Liver (tissue), 9 donors: ENCODE measurements around the gene ACAN. TPM values are rescaled to one million over a fixed set of nuclear protein-coding genes. Genes with fewer than 3 reads are reported as not detected.

Source experiments
- DNase-seq: peaks from one replicate; pipeline ENCODE4 v3.0.0-alpha.2; 2017; ENCODE audit warnings: low spot score
- H3K27ac ChIP-seq, 2 donors: one replicate each; pipeline ENCODE4 v1.7.0; 2013; ENCODE audit warnings: inconsistent platforms in 2 of 2, low read length in 2 of 2, control low read depth in 1 of 2, low read depth in 1 of 2, mild to moderate bottlenecking in 1 of 2
- H3K27me3 ChIP-seq, 4 donors: one replicate each; pipeline versions ENCODE4 v1.6.1 to v1.7.0; 2013; ENCODE audit warnings: low read length in 3 of 4, inconsistent platforms in 1 of 4, mild to moderate bottlenecking in 1 of 4, moderate library complexity in 1 of 4; ENCODE audit not compliant: control insufficient read depth in 4 of 4, insufficient read depth in 4 of 4
- H3K36me3 ChIP-seq, 4 donors: one replicate each; pipeline versions ENCODE4 v1.6.1 to v1.7.0; 2013; ENCODE audit warnings: low read length in 3 of 4, mild to moderate bottlenecking in 3 of 4, low read depth in 1 of 4, moderate library complexity in 1 of 4; ENCODE audit not compliant: control insufficient read depth in 4 of 4, insufficient read depth in 3 of 4
- H3K4me1 ChIP-seq, 4 donors: one replicate each; pipeline versions ENCODE4 v1.6.1 to v1.7.0; 2013; ENCODE audit warnings: low read length in 3 of 4, mild to moderate bottlenecking in 3 of 4, moderate library complexity in 1 of 4; ENCODE audit not compliant: control insufficient read depth in 4 of 4, insufficient read depth in 4 of 4
- H3K4me3 ChIP-seq, 3 donors: one replicate each; pipeline versions ENCODE4 v1.6.1 to v1.7.0; 2013; ENCODE audit warnings: low read length in 3 of 3, control low read depth in 1 of 3, low read depth in 1 of 3, mild to moderate bottlenecking in 1 of 3
- H3K9ac ChIP-seq, 2 donors: one replicate each; pipeline ENCODE4 v1.7.0; 2013; ENCODE audit warnings: low read length in 2 of 2, mild to moderate bottlenecking in 2 of 2, moderate library complexity in 2 of 2, control low read depth in 1 of 2, low read depth in 1 of 2
- H3K9me3 ChIP-seq, 4 donors: one replicate each; pipeline versions ENCODE4 v1.6.1 to v1.7.0; 2013; ENCODE audit warnings: low read length in 3 of 4; ENCODE audit not compliant: control insufficient read depth in 4 of 4
- ATF3 ChIP-seq: IDR thresholded peaks from 2 replicates; pipeline ENCODE4 v1.6.1; 2016; ENCODE audit warnings: antibody characterized with exemption
- EGR1 ChIP-seq, 2 donors: IDR thresholded peaks; 2 replicates each; pipeline ENCODE4 v1.6.1; 2016 to 2018; ENCODE audit warnings: antibody characterized with exemption in 2 of 2, low read depth in 2 of 2
- FOXA1 ChIP-seq: IDR thresholded peaks from 2 replicates; pipeline ENCODE4 v1.6.1; 2016; ENCODE audit warnings: antibody characterized with exemption
- FOXA2 ChIP-seq: IDR thresholded peaks from 2 replicates; pipeline ENCODE4 v1.6.1; 2016; ENCODE audit warnings: antibody characterized with exemption
- HNF4A ChIP-seq, 2 donors: conservative IDR thresholded peaks; 2 replicates each; pipeline ENCODE4 v1.6.1; 2016; ENCODE audit warnings: antibody characterized with exemption in 2 of 2, mild to moderate bottlenecking in 2 of 2
- HNF4G ChIP-seq: IDR thresholded peaks from 2 replicates; pipeline ENCODE4 v1.6.1; 2016; ENCODE audit warnings: antibody characterized with exemption
- JUND ChIP-seq, 2 donors: IDR thresholded peaks; 2 replicates each; pipeline ENCODE4 v1.6.1; 2016; ENCODE audit warnings: antibody characterized with exemption in 2 of 2
- MAX ChIP-seq: IDR thresholded peaks from 2 replicates; pipeline ENCODE4 v1.6.1; 2016; ENCODE audit warnings: antibody characterized with exemption
- NR2F2 ChIP-seq: IDR thresholded peaks from 2 replicates; pipeline ENCODE4 v1.6.1; 2016; ENCODE audit warnings: antibody characterized with exemption
- RAD21 ChIP-seq, 2 donors: IDR thresholded peaks; 2 replicates each; pipeline ENCODE4 v1.6.1; 2016; ENCODE audit warnings: antibody characterized with exemption in 2 of 2, mild to moderate bottlenecking in 2 of 2
- SP1 ChIP-seq: IDR thresholded peaks from 2 replicates; pipeline ENCODE4 v1.6.1; 2018; ENCODE audit warnings: antibody characterized with exemption, mild to moderate bottlenecking
- TAF1 ChIP-seq: conservative IDR thresholded peaks from 2 replicates; pipeline ENCODE4 v1.6.1; 2016; ENCODE audit warnings: antibody characterized with exemption, mild to moderate bottlenecking
- YY1 ChIP-seq: IDR thresholded peaks from 2 replicates; pipeline ENCODE4 v1.6.1; 2016; ENCODE audit warnings: antibody characterized with exemption, mild to moderate bottlenecking
- ZBTB33 ChIP-seq: IDR thresholded peaks from 2 replicates; pipeline ENCODE4 v1.6.1; 2016; ENCODE audit warnings: antibody characterized with exemption
- WGBS: extraction: QIAGEN DNeasy Blood & Tissue Kit; methylation state at CpG from one replicate; pipeline ENCODE4 v1.1.7; 2013; 5-methylcytosine and 5-hydroxymethylcytosine counted together
- polyA plus RNA-seq, 2 donors: library from polyadenylated mRNA; stranded (reverse) in 1 of 2; unstranded in 1 of 2; fragments of 200-250 nt in 1 of 2; fragments of >200 nt in 1 of 2; fragmentation: Nextera tagmentation in 1 of 2; extraction: Ambion mirVana in 1 of 2; gene quantifications; one replicate each; pipeline versions ENCODE4 v1.2.1 to v1.2.3, GENCODE V29; 2013 to 2015
- total RNA-seq, 2 donors: library from RNA; depleted of rRNA; stranded (reverse); fragments of >200 nt; gene quantifications; one replicate each; pipeline ENCODE4 v1.2.3, GENCODE V29; 2014
- TF ChIP-seq, protein P1 (sequence below): IDR thresholded peaks from 2 replicates; pipeline ENCODE4 v1.6.1; 2016; ENCODE audit warnings: antibody characterized with exemption, mild to moderate bottlenecking
- TF ChIP-seq, protein P2 (sequence below): fragments of 150-350 bp; IDR thresholded peaks from 2 replicates; pipeline ENCODE4 v1.5.1; 2017; ENCODE audit warnings: improper control_type of control experiment, low read depth, low read length; ENCODE audit not compliant: missing input control
- donor health status: healthy.
- donor health status: healthy.
- donor health status: healthy.
- donor health status: healthy.
- donor health status: healthy.

ACAN gene
- total and polyA plus RNA-seq, 4 donors = under 0.01 to 0.05 (median under 0.01) TPM; not detected in 1

DNA sequence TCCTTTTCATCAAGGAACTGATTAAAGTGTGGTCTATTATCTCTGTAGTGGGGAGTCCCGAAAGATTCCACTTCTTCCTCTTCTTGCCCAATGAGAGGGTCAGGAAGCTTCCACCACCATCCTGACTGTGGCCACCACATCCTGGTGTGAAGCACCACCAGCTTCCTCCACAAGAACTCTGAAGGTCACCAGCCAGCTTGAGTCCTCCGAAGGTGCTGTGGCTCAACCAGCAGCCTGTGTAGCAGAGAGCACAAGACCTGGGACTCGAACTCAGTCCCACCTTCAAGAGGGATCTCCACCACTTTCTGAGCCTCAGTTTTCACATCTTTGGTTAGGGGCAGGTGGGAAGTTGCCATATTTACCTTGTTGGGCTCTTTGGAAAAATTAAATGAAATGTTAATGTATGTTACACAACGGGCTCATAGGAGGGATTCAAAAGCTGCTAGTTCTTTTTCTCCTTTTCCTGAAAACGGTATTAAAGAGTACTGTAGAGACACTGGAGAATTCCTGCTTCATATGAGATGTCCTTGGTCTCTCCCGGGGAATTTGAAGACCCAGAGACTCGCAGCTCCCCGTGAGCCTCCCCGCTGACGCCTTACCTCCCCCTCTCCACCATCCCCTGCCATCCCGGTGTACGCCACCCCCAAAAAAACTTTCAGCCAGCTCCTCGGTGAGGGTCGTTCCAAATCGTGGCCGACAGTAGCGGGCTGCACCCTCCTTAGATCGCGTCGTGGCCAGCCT lies 816 bp upstream of the ACAN start (continued):
- TF ChIP-seq ATF3 (no peak), EGR1 (IDR thresholded peaks at IDR 0.05; ENCODE audit: low read depth in 2 of 2) (no peak), ZBTB33 (no peak), SP1 (no peak), HNF4G (no peak)

- H3K27me3 ChIP-seq = peaks cover 0 to 13% (median 7%) of the 10 kb centered on the region in 4 donors
- WGBS = 2% methylated on average over 28 of the region's 28 CpGs
These were observed 320 bp upstream of the ACAN start for GRCh38 chr15:88802991-88803240.

More at GRCh38 chr15:88802991-88803240, 320 bp upstream of the ACAN start:
- Histone ChIP-seq H3K9ac (no peak overlapping the region), H3K4me3 (no peak overlapping the region), H3K9me3 (peaks cover 0 to 3% (median 0%) of the 10 kb centered on the region in 4 donors), H3K36me3 (no peaks in the 10 kb centered on the region), H3K4me1 (no peaks in the 10 kb centered on the region), H3K27ac (no peak overlapping the region)
- no peak for DNase-seq
- TF ChIP-seq FOXA1 (no peak), HNF4G (no peak), JUND (IDR thresholded peaks at IDR 0.05) (no peak), MAX (no peak), ZBTB33 (no peak), EGR1 (IDR thresholded peaks at IDR 0.05; ENCODE audit: low read depth in 2 of 2) (no peak), NR2F2 (no peak), YY1 (no peak), FOXA2 (no peak), HNF4A (conservative IDR thresholded peaks at IDR 0.05) (no peak), RAD21 (IDR thresholded peaks at IDR 0.05) (no peak), TAF1 (no peak), ATF3 (no peak), SP1 (no peak)
- TF ChIP-seq, protein P1, sequence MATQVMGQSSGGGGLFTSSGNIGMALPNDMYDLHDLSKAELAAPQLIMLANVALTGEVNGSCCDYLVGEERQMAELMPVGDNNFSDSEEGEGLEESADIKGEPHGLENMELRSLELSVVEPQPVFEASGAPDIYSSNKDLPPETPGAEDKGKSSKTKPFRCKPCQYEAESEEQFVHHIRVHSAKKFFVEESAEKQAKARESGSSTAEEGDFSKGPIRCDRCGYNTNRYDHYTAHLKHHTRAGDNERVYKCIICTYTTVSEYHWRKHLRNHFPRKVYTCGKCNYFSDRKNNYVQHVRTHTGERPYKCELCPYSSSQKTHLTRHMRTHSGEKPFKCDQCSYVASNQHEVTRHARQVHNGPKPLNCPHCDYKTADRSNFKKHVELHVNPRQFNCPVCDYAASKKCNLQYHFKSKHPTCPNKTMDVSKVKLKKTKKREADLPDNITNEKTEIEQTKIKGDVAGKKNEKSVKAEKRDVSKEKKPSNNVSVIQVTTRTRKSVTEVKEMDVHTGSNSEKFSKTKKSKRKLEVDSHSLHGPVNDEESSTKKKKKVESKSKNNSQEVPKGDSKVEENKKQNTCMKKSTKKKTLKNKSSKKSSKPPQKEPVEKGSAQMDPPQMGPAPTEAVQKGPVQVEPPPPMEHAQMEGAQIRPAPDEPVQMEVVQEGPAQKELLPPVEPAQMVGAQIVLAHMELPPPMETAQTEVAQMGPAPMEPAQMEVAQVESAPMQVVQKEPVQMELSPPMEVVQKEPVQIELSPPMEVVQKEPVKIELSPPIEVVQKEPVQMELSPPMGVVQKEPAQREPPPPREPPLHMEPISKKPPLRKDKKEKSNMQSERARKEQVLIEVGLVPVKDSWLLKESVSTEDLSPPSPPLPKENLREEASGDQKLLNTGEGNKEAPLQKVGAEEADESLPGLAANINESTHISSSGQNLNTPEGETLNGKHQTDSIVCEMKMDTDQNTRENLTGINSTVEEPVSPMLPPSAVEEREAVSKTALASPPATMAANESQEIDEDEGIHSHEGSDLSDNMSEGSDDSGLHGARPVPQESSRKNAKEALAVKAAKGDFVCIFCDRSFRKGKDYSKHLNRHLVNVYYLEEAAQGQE = no peak
- TF ChIP-seq, protein P2, sequence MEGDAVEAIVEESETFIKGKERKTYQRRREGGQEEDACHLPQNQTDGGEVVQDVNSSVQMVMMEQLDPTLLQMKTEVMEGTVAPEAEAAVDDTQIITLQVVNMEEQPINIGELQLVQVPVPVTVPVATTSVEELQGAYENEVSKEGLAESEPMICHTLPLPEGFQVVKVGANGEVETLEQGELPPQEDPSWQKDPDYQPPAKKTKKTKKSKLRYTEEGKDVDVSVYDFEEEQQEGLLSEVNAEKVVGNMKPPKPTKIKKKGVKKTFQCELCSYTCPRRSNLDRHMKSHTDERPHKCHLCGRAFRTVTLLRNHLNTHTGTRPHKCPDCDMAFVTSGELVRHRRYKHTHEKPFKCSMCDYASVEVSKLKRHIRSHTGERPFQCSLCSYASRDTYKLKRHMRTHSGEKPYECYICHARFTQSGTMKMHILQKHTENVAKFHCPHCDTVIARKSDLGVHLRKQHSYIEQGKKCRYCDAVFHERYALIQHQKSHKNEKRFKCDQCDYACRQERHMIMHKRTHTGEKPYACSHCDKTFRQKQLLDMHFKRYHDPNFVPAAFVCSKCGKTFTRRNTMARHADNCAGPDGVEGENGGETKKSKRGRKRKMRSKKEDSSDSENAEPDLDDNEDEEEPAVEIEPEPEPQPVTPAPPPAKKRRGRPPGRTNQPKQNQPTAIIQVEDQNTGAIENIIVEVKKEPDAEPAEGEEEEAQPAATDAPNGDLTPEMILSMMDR = no peak
